GM21825 (cell line): ENCODE data around the gene ACACB.

Experiments used
- ATAC-seq: cut with Tn5 transposase; IDR thresholded peaks from one replicate; pipeline ENCODE4 v1.9.1; 2021; ENCODE audit warnings: mild to moderate bottlenecking, moderate library complexity; ENCODE audit not compliant: unreplicated experiment

Gene ACACB

DNA sequence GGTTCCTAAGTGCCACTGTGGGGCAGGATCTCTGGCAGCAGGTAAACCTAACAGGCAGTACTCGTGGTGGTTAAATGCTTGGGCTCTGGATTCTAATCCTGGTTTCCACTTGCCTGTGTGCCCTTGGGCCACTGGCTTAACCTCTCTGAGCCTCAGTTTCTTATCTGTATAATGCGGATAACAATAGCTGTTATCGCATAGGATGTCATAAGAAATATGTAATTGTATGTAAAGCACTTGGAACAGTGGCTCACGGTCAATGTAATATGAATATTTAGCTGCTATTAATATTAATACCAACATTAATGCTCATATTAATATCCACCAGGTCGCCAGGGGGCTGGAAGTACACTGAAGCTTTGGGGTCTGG lies 175.9 kb downstream of the ACACB start:
- ATAC-seq, result no peak

DNA sequence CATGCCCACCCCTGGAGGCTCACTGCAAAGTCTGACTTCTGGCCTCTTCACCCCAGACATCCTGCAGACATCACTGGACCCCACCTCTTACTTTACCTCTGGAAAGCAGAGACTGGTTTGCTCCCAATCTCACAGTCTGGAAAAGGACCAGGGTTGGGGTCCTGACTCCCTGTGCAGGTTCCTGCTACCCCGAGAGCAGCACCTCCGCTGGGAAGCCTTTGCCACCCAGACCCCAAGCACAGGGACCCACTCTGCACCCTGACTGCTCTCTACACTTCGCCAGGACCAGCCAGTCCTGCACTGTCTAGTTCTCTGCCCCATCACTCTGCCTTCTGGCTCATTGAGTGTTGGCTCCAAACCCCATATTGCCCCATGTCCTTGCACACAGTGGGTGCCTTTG lies 176.7 kb downstream of the ACACB start:
- ATAC-seq, result no peak

DNA sequence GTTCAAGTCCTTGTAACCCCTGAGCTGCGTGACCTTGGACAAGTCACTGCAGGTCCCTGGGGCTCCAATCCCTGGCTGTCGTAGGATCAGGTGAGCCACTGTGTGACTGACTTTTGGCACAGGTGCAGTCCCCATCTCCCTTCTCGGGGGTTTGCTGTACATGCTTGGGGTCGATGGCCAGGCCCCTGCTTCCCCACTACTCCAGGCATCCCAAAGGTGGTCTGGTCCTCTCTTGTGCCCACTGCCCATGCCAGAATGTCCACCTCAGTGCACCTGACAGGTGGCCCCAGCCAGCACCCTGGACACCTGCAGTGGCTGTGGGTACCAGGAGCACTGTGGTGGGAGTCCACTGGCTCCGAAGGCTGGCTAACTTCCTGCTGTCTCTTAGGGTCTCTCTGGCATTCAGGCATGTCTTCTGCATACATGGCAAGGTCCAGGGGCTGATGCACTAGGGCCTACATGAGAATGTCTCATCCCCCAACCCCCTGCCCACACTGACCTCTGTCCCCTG lies 178.0 kb downstream of the ACACB start:
- no peak for ATAC-seq

DNA sequence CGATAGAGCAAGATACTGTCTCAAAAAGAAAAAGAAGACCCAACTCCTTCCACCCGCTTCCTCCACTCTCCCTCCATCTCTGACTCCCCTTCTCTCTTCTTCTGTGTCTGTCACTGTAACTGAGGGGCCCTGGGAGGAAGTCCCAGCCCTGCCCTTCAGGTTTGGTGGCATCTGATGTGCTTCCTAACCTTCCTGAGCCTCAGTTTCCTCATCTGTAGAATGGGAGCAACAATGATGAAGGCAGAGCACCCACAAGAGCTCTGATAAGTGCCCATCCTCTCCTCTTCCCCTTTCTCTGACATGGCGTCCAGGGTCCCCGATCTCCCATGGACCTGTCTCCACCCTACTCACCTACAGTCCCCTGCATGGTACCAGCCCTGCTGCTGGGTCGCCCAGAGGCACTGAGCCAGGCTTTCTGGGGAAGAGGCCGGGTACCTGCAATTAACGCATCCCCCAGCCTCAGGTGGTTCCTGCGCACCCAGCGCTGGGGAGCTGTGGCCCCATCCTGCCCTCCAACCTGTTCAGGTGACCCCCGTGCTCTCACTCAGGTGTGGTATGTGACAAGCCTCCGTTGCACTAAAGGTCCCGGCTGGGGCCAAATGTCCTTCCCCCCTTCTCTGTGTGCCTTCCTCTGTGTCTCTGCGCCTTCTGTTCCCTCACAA lies 179.5 kb downstream of the ACACB start:
- ATAC-seq, result no peak

DNA sequence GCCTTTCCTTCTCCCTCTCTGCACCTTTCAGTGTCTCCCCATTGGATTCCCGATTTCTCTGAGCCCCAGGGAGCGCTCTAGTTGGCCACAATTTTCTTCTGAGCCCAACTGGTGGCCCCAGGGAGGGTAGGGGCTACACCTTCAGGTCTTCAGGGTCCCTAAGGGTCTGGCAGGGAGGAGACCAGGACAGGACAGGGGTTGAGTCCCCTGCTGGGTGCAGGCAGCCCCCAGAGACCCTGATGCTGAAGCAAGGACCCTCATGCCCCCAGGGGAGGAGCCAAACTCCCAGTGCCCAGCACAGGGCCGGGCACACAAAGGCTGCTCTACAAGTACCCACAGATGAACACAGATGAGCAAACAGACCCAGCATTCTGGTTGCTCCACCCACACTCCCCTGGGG lies 180.0 kb downstream of the ACACB start:
- ATAC-seq, result no peak

DNA sequence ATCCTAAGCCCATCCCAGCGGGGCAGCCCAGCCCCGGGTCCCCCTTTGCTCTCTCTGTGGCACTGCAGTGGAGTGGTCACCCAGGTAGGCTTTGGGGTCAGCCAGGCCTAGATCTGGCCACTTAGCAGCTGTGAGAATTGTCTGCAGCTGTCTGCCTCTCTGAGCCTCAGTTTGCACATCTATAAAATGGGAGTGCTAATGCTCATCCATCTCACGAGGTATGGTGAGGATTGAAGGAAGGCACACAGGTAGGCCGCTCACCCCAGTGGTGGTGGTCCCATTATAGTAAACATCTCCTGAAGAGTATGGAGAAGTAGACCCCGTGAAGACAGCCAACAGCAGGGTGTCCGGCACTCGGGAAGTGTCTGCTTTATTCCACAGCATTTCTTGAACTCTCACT lies 183.5 kb downstream of the ACACB start:
- no peak for ATAC-seq

DNA sequence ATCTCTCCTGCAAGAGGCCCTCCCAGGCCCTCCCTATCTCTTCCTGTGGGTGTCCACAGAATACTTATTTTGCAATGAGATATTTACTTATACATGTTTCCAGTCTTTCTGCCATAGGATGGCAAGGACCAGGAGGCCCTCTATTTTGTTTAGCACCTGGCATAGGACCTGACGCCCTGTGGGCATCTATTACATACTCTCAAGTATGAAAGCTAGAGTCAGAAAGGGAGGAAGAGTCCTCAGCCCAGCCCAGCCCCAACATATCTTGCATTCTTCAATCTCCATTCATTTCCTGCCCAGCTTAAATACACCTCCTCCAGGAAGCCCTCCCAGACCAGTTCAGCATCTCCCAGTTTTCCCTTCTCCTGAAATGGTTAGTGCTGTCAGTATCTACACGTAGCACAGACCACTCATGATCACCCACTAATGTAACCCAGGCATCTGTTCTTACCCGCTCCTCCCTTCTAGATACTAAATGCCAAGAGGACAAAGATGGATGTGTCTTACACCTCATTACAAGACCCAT lies 185.3 kb downstream of the ACACB start:
- no peak for ATAC-seq

DNA sequence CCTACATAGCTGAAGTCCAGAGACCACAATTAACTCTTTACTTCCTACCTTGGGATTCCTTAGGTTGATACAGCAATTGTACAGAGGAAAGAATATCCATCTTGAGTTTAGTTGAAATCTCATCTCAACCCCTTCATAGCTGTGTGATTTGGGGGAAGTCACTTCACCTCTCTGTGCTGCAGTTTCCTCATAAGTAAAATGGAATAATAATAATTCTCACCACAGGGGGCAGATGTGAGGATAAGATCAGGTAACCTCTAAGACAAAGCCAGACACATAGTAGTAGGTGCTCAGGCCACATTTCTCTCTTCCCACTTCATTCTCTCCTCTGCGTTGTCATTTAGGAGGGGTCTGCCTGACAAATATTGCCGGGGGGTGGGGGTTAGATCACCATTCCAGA lies 186.0 kb downstream of the ACACB start:
- no peak for ATAC-seq

DNA sequence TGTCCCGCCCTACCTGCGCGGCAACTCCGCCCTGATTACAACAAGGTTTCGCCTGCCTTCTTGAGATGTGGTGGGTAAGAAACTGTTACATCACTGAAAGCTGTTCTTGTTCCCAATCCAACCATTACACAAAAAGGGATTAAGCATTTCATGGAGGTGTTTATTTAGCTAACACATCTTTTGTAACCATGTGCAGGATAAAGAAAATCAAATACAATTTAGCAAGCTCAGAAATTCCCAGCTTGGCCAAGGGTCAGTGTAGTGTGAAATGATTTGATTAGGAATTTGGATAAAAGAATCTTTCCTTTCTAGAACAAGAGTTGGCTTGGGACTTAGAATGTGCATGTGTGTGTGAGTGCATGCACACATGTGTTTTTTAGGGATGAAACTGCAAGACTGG lies 186.4 kb downstream of the ACACB start:
- ATAC-seq, result no peak

DNA sequence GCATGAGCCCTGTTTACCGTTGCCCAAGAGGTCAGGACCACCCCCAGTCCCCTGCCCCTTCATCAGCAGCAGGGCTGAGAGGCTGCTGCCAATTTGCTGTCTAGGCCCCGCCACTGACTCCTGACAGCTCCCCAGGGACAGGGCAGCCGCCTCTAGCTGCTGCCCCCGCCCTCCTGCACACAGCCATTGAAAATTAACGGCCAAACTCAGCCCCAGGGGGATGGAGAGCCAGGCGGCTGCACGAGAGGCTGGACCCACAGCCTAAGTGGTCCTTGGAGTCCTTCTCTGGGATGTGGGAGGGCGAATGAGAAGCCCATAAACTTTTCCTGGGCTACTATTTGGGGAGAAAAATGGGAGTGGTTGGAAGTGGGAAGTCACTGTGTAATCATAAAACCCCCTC lies 188.1 kb downstream of the ACACB start:
- ATAC-seq, result no peak

DNA sequence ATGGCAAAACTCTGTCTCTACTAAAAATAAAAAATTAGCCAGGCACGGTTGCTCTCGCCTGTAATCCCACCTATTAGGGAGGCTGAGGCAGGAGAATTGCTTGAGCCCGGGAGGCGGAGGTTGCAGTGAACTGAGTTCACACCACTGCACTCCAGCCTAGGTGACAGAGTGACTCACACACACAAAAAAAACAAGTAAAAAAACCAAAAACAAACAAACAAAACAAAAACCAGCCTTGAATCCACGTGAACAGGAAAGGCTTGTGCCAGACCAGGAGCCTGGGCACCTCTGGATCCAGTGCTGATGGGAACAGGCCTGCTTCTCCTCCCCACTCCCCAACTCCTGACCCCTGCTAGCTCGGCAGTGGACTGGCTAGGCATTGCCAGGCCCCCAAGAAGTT lies 189.2 kb downstream of the ACACB start:
- no peak for ATAC-seq

DNA sequence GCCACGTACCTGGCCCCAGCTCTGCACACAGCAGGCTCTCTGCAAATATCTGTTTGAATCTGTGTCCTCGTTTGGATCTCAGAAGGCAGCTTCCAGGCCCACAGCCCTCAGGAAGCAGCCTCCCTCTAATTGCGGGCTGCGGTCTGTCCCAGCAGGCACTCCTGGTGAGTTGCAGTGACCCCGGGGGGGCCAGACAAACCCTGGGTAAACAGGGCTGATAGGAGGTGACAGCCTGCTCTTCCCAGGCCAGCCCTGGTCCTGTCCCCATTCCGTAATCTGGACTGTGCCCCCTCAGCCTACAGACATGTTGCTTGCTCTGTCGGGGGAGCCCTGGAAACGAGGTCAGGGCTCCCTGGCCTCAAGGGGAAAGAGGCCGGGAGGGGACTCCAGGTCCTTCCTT lies 190.7 kb downstream of the ACACB start:
- ATAC-seq, result no peak

DNA sequence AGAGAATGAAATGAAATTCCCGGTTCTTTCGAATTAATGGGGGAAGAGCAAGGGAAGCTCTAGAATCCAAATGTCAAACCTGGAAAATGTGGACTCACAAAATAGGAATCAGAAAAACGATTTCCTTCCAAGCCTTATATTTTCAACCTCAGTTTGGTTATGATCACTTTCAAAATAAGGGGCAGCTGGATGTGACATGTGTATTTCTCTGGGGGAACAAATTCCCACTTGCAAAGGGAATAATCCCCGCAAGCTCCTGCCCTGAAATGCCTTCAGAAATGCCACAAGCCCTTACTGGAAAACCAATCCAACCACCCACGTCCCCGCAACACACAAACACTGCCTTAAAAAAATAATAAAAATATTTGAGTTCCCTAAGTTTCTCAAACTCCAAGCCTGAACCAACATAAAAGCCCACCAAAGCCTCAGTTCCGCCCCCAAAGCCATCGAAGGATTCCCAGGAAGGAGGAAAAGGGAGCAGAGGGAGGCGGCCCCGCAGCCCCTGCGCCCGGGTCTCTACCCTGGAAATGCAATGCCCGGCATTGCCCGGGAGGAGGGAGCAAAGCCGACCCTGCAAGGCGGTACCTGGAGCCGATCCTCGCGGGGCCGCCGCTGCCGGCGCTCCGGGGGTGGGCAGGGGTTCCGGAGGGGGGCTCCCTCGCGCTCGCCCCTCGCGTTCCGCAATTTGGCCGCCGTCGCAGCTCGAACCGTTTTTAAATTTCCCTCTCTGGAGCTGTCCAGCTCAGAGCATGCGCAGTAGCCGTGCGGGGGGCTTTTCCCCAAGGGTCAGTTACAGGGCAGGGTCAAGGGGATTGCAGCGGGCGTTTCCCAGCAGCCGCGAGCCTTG lies 192.4 kb downstream of the ACACB start, which contains the start of gene FOXN4:
FOXN4 (minus strand) TSS at position 751 of the 847 bp plus-strand sequence. CDS start 963 bp downstream, outside the sequence.
- ATAC-seq, result no peak

DNA sequence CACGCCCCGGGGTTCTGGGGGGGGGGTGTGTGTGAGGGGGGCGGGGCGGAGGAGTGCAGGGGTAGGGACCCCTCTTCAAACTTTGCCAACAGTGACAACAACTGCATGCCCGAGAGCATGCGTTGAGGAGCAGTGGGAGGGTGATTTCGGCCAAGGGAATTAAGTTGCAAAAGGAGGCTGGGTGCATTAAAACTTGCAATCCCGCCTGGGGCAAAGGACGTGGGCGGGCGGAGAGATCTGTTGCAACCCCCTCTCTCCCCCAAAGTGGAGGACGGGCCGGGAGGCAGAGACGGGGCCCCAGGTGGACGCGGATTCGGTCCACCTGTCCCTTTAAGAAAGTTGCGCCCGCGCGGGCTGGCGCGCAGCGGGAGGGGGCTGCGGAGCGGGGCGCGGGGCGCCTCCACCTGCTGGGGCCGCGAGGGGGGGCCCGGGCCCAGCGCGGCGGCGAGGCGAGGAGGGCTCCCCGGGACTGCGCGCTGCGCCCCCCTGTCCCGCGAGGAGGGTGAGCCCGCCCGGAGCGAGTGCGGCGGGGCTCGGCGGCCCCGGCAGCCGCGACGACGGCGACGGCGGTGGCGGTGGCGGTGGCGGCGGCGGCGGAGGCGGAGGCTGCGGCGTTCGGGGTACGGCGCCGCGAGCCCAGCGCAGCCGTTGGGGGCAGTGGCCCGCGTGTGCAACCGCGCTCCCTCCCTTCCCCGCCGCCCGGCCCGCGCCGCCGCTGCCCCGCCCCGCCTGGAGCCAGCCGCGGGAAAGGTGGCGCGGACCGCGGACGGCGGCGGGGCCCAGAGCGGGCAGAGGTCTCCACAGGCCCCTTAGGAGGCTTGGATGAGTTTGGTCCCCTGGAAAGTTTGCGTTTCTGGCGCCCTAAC lies 193.2 kb downstream of the ACACB start:
- ATAC-seq, result no peak

DNA sequence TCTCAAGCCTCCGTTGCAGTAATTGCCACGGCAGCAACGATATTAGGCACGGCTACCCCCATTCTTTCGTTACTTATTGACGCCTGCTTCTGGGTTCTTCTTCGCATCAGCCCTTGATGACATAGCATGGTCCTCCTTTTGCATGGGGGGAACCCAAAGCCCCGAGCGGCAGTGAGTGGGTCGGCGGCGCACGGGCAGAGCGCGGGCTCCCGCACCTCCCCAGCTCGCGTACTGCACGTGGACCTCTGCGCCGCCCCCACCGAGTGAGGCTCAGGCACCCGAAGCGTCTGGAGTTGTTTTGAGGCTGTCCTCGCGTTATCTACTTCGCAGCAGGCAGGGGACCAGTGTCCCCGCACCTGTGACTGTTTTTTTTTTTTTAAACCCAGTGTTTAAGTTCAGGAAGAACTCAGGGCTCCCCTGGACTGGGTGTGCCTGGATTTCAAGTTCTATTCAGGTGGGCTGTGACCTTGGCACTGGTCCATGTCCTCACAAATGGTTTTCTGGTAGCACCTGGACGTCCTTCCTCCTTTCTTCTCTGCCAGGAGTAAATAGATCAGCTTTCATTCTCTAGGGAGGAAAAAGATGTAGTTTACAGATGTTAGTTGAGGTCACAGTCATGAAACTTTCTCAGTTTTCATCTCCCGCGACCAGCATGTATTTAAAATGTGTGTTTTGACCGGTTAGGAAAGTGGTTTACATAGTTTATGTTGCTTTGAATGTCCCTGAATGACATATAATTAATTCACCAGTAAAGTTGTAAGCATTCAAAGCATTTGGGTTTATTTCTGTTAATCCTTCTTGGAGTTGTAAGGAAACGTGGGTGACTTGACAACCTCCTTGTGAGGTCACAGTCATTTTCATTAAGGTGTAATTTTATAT lies 194.1 kb downstream of the ACACB start:
- no peak for ATAC-seq
